Measurements from ENCODE around the gene MACC1.

MACC1 gene, protein sequence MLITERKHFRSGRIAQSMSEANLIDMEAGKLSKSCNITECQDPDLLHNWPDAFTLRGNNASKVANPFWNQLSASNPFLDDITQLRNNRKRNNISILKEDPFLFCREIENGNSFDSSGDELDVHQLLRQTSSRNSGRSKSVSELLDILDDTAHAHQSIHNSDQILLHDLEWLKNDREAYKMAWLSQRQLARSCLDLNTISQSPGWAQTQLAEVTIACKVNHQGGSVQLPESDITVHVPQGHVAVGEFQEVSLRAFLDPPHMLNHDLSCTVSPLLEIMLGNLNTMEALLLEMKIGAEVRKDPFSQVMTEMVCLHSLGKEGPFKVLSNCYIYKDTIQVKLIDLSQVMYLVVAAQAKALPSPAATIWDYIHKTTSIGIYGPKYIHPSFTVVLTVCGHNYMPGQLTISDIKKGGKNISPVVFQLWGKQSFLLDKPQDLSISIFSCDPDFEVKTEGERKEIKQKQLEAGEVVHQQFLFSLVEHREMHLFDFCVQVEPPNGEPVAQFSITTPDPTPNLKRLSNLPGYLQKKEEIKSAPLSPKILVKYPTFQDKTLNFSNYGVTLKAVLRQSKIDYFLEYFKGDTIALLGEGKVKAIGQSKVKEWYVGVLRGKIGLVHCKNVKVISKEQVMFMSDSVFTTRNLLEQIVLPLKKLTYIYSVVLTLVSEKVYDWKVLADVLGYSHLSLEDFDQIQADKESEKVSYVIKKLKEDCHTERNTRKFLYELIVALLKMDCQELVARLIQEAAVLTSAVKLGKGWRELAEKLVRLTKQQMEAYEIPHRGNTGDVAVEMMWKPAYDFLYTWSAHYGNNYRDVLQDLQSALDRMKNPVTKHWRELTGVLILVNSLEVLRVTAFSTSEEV

DNA sequence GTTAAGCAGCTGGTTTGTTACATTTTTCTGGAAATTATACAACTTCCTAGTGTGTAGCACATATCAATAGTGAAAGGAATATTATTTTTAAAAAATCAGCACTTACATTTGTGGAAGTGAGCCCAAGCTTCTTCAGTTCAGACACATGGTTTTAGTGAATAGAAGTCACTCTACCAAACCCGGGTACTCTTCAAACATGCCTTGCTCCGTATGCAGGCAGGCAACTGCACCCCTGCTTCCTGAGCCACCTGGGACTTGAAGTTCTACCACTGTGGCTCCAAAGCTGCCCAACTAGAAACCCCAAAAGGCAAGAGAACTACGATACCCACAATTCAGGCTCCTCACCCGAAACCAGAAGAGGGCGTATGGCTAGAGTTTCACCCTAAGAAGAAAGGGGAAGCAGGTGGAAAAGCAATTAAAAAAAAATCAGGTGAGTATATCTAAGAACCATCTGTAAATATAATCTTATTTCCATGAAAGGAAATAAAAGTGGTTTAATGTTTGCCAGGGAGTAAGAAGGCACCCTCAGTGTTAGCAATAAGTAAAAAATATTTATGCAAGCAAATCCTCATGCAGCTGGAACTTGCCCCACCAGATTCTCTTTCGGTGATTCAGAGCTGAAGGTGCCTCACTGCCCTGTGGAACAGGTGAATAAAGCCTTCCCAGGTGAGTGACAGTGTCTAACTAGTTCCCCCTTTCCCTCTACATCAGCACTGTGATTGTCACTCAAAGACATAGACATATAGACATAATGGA is at the start of gene MACC1:
MACC1 (minus strand) TSS at position 192 of the 756 bp plus-strand sequence. CDS start 55,522 bp downstream, outside the sequence.
- no peak for DNase-seq (ENCODE audit: low read depth in 1 of 2, low spot score in 1 of 2)

DNA sequence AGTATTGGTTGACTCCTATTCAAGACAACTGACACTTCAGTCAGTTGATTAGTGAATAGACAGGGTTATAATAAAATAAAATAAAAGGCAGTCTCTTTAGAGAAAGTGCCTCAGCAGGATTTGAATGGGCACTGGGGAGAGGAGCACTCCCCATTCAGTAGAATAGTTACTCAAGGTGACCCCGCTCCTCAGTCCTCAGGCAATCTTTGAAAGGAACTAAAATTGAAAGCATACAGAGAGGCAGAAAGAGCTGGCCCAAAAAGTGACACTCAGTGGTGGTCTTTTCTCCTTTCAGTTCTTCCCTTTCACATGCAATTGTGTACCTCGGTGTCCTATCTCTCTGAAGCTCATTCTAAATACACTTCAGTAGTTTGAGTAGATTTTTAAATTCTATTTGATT is 47.4 kb upstream of the MACC1 start:
- no peak for DNase-seq (ENCODE audit: low read depth in 1 of 2, low spot score in 1 of 2)

- no peak for DNase-seq (ENCODE audit: low read depth in 1 of 2, low spot score in 1 of 2)
Measured at GRCh38 chr7:20260223-20260622, 43.0 kb upstream of the MACC1 start.

- DNase-seq (ENCODE audit: low read depth in 1 of 2, low spot score in 1 of 2): no peak
Measured at GRCh38 chr7:20257212-20257611, 40.0 kb upstream of the MACC1 start.

GRCh38 chr7:20249920-20250319 is 32.7 kb upstream of the MACC1 start:
- DNase-seq (ENCODE audit: low read depth in 1 of 2, low spot score in 1 of 2): no peak

DNA sequence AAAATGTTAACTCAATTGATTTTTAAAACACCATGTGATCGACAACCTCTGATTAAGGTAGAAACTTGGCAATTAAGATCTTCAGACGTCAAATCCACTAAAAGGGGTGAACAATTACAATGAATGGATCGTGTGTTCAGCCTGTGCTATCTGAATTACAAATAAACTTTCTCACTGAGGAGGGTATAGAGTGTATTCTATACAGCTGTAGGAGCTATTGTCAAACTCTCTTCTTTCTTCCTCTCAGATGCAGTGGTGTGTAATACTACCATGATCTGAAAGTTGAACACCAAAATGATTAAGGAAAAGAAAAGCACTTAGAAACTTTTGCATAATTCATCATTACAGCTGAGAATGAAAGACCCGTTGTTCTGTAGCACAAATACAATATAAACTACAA is 32.2 kb upstream of the MACC1 start:
- no peak for DNase-seq (ENCODE audit: low read depth in 1 of 2, low spot score in 1 of 2)

DNA sequence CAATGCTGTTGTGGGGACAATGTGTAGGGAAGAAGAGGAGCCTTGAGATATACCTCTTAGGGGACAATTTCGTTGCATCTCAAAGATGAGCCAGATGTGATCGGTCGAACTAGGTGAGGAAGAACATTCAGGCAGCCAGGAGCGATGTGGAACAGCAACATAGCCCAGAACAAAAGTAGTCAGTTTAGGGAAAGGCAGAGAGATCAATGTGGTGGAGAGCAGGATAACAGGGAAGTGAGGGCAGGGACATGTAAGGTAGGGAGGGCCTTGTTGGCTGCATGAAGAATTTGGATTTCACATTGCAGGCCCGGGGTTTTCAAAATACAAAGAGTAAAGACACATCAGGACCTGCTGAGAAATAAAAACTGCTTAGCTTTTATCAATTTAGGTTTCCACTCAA is 29.1 kb upstream of the MACC1 start:
- DNase-seq (ENCODE audit: low read depth in 1 of 2, low spot score in 1 of 2): no peak

DNA sequence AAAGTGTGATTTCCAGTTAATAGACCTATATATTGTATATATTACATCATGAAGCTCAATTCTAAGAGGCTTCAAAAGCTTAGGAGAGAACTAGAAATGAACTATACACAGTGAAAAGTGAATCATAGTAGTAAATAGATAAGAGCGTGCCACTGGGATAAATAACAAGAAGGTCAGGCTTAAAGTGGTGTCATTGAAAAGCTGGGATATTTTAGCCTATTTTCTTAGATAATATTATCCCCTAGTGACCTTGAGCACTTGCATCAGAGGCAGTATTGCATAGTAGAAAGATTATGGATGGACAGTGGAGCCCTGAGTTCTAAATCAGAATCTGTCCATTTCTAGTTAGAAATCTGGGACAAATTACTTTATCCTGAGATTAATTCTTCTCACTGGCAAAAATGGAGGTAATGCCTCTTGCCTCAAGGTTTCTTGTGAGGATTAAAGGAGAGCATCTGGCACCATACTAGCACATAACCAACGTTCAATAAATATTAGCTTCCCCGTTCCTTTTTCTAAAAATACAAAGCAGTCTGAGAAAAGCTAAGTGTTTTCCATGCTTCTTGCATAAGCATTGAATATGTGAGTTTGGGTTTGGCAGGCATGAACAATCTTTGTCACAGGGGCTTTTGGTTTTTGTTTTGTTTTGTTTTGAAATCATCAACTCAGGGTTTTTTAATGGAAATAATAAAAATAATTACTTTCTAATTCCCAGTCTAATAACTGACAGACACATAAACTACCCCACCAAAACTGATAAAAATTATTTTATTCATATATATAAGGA is 27.3 kb upstream of the MACC1 start:
- DNase-seq (ENCODE audit: low read depth in 1 of 2, low spot score in 1 of 2): no peak

GRCh38 chr7:20241911-20242261 is 24.7 kb upstream of the MACC1 start:
- no peak for DNase-seq (ENCODE audit: low read depth in 1 of 2, low spot score in 1 of 2)

DNA sequence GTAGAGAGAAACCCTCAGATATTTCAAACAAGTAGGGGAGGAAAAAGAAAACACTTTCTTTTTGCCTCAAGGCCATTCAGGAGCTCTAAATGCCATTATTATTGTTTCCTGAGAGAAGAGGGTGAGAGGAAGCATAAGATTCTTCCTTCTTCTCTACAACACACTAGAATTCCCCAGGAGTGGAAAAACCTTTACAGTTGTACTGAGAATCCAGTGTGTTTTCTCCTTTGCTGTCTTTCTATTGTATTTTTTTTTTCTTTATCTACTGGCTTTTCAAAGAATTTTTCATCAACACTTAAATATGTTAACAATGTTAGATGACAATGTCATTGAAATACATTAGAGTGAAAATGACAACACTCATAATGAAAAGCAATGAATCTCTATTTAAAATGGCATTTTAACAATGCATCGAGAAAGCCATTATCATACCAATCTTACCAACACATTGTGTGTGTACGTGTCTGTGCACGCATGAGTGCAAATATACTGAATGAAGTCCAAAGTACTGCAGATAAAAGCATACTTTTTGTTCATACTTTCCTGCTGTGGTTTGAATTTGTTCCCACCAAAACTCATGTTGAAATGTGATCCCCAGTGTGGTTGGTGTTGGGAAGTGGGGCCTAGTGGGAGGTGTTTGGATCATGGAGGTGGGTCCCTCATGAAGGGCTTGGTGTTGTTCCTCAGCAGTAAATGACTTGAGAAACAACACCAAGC is 24.2 kb upstream of the MACC1 start:
- no peak for DNase-seq (ENCODE audit: low read depth in 1 of 2, low spot score in 1 of 2)

DNA sequence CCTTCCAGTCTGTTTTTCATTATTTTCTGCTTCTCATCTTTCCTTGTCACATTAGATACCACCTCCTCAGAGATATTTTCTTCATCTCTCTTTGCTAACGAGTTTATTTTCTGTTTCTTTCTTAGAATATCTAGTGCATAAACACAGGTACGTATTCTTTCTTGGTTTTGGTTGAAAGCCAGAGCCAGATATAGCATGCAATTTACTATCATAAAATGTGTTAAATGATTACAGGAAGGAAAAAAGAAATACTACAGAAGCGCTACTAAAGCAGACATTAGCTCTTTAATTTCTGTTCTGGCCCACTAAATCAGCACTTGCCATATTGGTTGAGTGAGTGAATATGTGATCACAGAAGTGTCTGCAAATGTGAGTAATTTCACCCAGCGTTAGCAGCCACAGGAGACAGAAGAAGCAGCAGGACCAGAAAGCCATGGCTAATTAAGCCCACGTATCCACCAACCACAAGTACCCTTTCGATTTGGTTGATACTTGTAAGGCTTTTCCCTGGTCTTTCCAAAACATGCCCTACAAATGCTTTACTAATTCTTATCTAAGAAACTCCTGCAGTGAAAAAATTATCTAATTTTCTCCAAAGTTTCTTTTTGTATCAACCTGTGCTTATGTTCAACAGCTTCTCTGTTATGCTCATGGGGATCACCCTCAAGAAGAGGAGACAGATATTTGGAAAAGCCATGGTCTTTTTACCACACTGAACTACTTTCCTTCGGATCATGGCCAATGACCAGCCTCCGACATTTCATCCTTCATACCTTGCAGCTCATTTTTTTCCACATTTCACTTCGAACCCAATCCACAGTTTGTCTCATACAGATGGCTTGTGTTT is 23.1 kb upstream of the MACC1 start:
- no peak for DNase-seq (ENCODE audit: low read depth in 1 of 2, low spot score in 1 of 2)

DNA sequence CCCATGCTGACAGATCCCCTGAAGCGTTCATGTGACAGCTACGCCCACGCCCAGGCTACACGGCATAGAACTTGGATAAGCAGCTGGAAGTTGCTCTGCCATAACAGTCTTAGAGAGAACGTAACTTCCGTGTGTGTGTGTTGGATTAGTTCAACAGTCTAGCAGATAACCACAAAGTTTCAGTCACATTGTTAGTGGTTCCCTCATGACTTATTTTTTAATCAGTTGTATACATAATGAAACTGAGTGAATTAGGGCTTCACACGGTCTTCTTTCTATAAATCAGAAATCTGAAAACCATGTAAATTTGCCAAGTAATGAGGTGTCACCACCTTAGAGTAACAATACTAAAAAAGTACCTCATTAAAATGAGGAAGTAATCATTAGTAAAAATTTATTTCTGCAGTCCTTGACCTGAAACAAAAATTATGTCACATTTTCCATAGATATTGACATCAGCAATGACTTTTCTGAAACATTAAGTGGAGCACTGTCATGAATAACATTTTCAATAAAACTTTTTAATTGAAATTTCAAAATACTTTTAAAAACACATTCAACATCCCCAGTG is 21.7 kb upstream of the MACC1 start:
- DNase-seq (ENCODE audit: low read depth in 1 of 2, low spot score in 1 of 2): no peak

DNA sequence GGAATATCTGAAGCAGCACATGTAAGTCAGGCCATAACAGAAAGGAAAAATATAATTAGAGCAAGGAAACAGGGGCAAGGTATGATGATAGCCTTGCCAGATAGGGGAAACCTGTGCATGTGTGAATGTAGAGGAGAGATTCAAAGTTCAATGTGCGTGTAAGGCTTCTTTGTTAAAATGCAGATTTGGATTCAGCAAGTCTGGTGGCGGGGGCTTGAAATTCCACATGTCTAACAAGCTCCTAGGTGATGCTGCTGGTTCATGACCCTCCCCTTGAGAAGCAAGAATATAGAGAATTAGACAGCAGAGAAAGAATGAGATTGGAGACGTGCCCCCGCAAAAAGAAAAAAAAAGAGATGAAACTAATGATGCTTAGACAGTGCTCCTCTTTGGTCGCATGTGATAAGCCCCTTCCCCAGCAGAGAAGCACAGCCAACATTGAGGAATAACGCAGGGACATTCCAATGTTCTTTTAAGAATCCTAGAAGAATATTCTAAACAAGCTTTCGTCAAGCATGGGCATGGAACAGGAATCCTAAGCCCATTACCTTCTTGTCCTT is 21.1 kb upstream of the MACC1 start:
- DNase-seq (ENCODE audit: low read depth in 1 of 2, low spot score in 1 of 2): no peak

DNA sequence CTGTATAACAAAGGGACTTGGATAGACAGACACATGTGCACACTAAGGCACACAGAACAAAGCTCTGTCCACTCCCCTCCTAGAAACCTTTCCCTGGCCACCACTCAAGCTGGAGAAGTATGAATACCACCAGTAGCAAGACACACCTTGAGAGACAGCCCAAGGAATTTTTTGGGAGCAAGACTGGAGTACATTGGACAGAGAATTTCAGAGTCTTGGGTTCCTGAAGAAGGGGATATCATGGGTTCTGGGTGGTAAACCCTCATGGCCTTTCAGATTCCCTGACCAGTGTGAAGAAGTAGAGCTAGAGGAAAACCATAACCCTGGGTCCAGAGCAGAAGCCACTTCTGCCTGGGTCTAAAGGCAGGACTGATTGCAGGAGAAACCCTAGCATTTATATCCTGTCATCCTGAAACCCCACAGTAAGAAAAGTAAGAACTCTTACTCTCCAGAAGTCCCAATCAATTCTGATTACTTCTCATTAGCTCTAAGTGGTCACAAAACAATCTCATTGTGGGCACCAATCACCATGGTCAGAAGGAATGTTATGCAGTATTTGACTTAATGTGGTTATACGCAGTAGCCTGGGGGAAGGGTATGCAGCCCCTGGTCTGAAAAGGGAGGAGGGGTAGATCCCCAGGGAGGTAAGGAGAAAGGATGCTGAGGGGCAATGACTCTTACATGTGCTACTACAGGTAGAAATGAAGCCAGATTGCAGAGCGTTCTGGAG is 20.4 kb upstream of the MACC1 start:
- DNase-seq (ENCODE audit: low read depth in 1 of 2, low spot score in 1 of 2): no peak

GRCh38 chr7:20236790-20237189 is 19.6 kb upstream of the MACC1 start:
- DNase-seq (ENCODE audit: low read depth in 1 of 2, low spot score in 1 of 2): no peak

DNA sequence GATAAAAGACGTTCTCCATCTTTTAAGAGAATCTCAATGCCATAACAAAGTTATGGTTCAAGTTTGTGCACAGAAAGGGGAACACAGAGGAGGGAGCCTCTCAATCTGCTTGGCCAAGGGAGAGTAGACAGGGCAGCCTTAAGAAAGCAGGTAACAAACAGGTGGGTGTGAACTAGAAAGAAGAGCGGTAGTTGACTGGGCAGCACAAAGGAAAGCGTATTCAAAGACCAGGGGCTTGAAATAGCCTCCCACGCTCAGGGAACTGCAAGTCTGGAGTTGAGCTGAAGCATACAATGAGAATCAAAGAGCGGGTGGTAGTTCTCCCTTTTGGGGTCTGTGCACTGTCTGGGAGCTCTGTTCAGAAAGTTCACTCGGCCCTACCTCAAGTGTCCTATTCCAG is 18.9 kb upstream of the MACC1 start:
- no peak for DNase-seq (ENCODE audit: low read depth in 1 of 2, low spot score in 1 of 2)

GRCh38 chr7:20235288-20235687 is 18.1 kb upstream of the MACC1 start:
- no peak for DNase-seq (ENCODE audit: low read depth in 1 of 2, low spot score in 1 of 2)

DNA sequence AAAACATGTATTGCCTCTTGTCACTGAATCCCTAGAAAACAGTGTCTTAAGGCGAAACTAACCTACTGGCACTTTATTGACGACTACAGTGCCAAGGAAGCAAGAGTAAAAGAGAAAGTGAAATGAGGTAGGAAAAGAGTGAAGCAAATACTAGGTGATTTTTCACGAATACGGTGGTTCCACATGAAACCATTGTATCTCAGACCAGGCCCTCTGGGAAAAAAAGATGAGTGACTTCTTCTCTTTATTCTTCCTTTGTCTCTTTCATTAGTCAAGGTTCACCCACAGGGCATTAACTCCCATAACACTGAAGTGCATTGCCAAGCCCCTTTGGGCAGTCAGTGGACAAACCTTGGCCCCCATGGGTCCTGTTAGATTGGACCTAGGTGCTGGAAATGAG is 16.2 kb upstream of the MACC1 start:
- no peak for DNase-seq (ENCODE audit: low read depth in 1 of 2, low spot score in 1 of 2)

Data from activated T-helper 1 cell treated with anti-CD3 and anti-CD28 coated beads, Interleukin-2, amount 50 U/mL, for 16 hours (primary cell).